Inflammatory macrophage treated with lipopolysaccharide for 1 hour (primary cell): ENCODE results near the gene SLU7.

Experiments used
- DNase-seq, 2 donors: peaks; one replicate each; pipeline ENCODE4 v3.0.0-alpha.2; 2020 to 2022

The SLU7 gene

GRCh38 chr5:160418561-160419457 is at the start of gene SLU7:
TSS of gene SLU7 (minus strand) at chr5:160419081. CDS start at chr5:160415294, 3,787 bp downstream.
- peak; percentile 96 to 97 for DNase-seq

- DNase-seq = peak; percentile 17 to 26
Measured at GRCh38 chr5:160468363-160468975, 49.6 kb upstream of the SLU7 start.

GRCh38 chr5:160467555-160468362 is 48.9 kb upstream of the SLU7 start:
- DNase-seq = peak; percentile 95 to 98

- peak; percentile 7 to 32 for DNase-seq
Measured at GRCh38 chr5:160466889-160467554, 48.1 kb upstream of the SLU7 start.

GRCh38 chr5:160466116-160466515 is 47.2 kb upstream of the SLU7 start:
- DNase-seq = no peak

- peak in 1 of 2 donors; percentile 62 for DNase-seq
Measured at GRCh38 chr5:160464466-160464797, 45.6 kb upstream of the SLU7 start.

- DNase-seq = peak in 1 of 2 donors; percentile 44
Measured at GRCh38 chr5:160463740-160464465, 45.0 kb upstream of the SLU7 start.

GRCh38 chr5:160463227-160463626 is 44.3 kb upstream of the SLU7 start:
- DNase-seq = no peak

GRCh38 chr5:160462167-160462566 is 43.3 kb upstream of the SLU7 start:
- peak; percentile 50 to 83 for DNase-seq

GRCh38 chr5:160461378-160461777 is 42.5 kb upstream of the SLU7 start:
- no peak for DNase-seq

- DNase-seq = peak in 1 of 2 donors; percentile 20
Measured at GRCh38 chr5:160460377-160461049, 41.6 kb upstream of the SLU7 start.

- peak; percentile 61 to 98 for DNase-seq
Measured at GRCh38 chr5:160458806-160459800, 40.2 kb upstream of the SLU7 start.

- DNase-seq = no peak
Measured at GRCh38 chr5:160457252-160457651, 38.4 kb upstream of the SLU7 start.

GRCh38 chr5:160456480-160457177 is 37.7 kb upstream of the SLU7 start:
- peak in 1 of 2 donors; percentile 21 for DNase-seq

GRCh38 chr5:160455600-160455999 is 36.7 kb upstream of the SLU7 start:
- DNase-seq = peak in 1 of 2 donors; percentile 70

GRCh38 chr5:160453751-160454150 is 34.9 kb upstream of the SLU7 start:
- DNase-seq = peak; percentile 49 to 85

GRCh38 chr5:160452795-160453194 is 33.9 kb upstream of the SLU7 start:
- peak; percentile 69 to 96 for DNase-seq

GRCh38 chr5:160452036-160452435 is 33.2 kb upstream of the SLU7 start:
- peak in 1 of 2 donors; percentile 78 for DNase-seq

GRCh38 chr5:160451281-160451680 is 32.4 kb upstream of the SLU7 start:
- DNase-seq = no peak
